HS-5 (cell line): ENCODE measurements around the gene CYTH1.
"Not testable (repeated sequence)": the region's sequence is repeated elsewhere in the genome, so short reads cannot be mapped to it uniquely, and the experiment has no call there.

Experiments used
- DNase-seq: peaks from one replicate; pipeline ENCODE4 v3.0.0-alpha.2; 2012; ENCODE audit warnings: low read depth

CYTH1 gene

GRCh38 chr17:78787444-78787843 is 5.4 kb upstream of the CYTH1 start:
- DNase-seq: no peak

DNA sequence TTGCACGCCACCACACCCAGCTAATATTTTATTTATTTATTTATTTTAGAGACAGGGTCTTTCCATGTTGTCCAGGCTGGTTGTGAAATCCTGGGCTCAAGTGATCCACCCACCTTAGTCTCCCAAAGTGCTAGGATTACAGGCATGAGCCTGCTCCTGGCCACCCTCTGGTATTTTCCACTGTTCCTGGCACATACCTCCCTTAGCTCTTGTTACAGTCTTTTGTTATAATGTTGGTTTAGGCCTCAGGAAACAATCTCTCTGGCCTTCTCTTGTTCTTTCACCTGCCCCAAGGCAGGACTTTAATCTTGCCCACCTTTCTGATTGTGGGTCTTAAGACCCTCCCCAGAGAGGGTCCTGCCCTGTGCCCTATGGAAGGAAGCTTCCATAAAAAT is 3.6 kb upstream of the CYTH1 start:
- DNase-seq: no peak

DNA sequence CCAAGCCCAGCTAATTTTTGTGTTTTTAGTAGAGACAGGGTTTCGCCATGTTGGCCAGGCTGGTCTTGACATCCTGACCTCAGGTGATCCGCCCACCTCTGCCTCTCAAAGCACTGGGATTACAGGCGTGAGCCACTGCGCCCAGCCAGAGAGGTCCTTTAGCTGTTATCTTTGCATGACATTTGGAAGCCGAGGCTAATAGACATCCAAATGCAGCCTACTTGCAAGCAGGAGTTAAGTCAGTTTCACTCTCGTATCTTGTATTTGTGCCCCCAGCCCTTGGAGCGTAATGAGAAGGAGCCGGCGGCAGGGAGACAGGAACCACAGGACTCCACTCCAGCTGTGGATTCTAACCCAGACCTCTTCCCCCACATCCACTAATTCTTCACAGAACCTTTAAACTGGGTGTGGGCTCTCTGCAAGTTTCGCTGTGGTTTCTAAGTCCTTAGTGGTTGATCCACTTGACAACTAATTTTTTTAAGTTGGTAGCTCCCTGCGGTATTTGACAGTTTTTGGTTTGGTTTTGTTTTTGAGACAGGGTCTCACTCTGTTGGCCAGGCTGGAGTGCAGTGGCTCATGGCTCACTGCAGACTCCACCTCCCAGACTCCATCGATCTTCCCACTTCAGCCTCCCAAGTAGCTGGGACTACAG is 3.1 kb upstream of the CYTH1 start:
- DNase-seq: no peak

GRCh38 chr17:78784352-78784751 is 2.3 kb upstream of the CYTH1 start:
- no peak for DNase-seq

DNA sequence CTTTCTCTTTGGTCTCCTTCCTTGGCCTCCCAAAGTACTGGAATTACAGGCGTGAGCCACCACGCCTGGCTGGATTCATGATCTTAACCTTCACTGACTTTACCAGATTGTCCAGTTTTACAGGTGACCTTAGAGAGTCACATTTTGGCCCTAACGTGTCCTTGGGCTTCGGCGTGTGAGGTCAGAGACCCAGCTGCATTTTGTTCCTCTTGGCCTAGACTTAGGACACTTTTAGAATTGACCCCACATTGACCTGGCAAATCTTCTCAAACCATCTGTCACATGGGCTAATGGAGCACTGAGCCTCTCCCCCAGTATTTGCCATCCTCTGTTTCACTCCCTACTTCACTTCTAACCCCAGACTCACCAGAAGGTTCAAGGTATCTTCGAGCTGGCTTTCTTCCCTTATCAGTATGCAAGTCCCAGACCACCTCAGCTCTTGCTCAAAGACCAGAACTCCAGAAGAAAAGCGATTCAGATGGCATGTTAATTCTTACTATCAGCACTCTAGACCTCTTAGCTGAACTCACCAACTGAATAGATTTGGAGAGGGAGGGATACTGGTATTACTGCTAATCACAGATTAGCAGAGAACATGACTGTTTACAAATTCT is 1.7 kb upstream of the CYTH1 start:
- DNase-seq: no peak

- DNase-seq: no peak
Observed at GRCh38 chr17:78781104-78781892, 775 bp downstream of the CYTH1 start.

DNA sequence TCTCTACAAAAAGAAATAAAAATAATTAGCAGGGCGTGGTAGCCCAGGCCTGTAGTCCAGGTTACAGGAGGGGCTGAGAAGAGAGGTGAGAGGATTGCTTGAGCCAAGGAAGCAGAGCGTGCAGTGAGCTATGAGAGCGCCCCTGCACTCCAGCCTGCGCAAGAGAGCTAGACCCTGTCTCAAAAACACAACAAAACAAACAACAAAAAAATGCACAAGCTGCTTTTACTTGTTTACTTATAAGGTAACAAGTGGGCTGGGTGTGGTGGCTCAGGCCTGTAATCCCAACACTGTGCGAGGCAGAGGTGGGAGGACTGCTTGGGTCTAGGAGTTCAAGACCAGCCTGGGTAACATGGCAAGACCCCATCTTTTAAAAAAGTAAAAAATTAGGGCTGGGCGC is 1.7 kb downstream of the CYTH1 start:
- DNase-seq: no peak

GRCh38 chr17:78779850-78780249 is 2.2 kb downstream of the CYTH1 start:
- DNase-seq: no peak

GRCh38 chr17:78779286-78779651 is 2.8 kb downstream of the CYTH1 start:
- not testable (repeated sequence) for DNase-seq

DNA sequence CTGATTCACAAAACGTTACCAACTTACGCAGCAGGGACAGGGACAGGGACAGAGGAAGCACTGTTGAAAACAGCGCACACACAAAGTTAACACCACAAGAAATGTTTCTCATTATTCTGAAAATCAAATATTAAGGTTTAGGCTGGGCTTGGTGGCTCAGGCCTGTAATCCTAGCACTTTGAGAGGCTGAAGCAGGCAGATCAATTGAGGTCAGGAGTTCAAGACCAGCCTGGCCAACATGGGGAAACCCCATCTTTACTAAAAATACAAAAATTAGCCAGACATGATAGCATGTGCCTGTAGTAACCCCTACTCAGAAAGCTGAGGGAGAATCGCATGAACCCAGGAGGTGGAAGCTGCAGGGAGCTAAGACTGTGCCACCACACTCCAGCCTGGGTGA is 4.2 kb downstream of the CYTH1 start:
- DNase-seq: no peak

- DNase-seq: no peak
Observed at GRCh38 chr17:78774956-78775571, 7.0 kb downstream of the CYTH1 start.

DNA sequence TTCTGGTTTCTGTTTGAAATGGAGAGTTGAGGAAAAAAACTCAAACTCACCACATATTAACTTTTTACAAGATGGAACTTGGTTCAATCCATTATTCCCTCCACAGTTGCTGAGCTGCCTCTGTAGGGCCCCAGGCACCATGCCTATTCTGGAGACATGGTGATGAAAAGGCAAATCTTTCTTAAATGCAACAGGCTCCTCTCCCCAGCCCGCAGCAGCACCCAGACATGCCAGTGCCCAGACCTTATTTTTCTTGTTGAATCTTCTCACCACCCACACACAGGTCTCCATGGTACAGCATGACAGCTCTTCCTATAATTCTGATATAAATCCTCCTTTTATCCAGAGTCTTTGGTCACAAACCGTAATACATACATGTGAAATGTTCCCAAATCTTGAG is 7.6 kb downstream of the CYTH1 start:
- no peak for DNase-seq

DNA sequence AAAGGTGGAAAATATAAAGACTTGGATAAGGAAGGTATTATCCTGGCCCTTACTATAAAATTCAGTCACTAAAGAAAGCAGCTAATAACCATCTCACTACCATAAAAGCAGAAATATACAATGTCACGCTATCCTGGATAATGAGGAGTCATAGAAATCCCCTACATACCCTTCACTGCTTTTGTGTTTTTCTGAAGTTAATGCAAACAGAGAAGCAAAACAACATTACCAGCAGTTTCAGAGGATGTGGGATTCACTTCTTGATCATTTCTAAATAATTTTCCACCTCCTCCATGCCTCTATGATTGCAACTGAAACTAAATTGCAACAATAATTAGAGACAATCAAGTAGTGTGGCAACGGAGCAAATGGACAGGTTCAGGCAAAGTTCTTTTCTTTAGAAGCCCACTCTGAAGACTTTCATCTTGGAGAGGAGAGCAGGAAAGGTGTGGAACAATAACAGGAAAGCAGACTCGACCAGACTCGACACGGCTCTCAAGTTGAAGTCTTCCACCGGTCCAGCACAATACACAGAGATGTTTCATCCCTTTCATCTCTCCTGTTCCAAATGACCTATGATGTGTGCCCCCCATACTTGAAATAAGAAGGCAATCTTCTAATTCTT is 10.2 kb downstream of the CYTH1 start:
- no peak for DNase-seq

DNA sequence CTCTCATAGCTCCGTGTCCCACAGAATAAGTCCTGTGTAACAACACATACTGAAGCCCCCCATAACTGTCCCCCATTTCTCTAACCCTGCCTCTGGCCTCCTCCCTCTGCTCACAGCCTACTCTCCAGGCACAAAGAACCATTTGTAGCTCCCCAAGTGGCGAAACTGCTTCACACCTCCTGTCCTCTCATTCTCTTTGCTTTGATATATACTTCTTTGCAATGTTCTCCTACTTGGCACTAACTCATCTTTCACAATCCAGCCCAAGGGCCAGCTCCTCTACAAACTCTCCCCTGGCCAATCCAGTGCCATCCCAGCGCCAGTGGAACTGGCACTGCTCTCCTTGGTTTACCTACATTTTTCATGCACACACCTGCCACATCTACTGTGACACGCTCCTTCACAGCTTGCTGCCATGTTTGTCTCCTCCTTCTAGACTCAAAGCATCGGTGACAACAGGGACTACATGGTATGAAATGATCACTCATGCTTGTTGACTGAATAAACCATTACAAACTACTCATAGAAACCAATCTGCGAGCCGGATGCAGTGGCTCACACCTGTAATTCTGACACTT is 12.8 kb downstream of the CYTH1 start:
- no peak for DNase-seq

GRCh38 chr17:78767806-78768205 is 14.3 kb downstream of the CYTH1 start:
- DNase-seq: no peak

GRCh38 chr17:78766743-78767294 is 15.3 kb downstream of the CYTH1 start:
- no peak for DNase-seq

GRCh38 chr17:78766225-78766624 is 15.8 kb downstream of the CYTH1 start:
- DNase-seq: no peak

- DNase-seq: no peak
Observed at GRCh38 chr17:78765821-78766220, 16.3 kb downstream of the CYTH1 start.

GRCh38 chr17:78764871-78765270 is 17.2 kb downstream of the CYTH1 start:
- DNase-seq: no peak

DNA sequence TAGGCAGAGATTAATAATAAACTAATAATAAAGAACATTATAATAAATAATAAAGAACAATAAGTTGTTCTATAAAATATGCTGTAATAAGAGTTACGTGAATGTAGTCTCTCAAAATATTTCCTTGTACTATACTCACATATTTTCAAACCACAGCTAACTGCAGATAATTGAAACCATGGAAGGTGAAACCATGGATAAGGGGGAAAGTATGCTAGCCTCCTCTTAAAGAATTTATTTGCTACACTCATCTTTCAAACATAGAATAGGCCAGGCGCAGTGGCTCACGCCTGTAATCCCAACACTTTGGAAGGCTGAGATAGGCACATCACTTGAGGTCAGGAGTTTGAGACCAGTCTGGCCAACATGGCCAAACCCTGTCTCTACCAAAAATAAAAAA is 18.5 kb downstream of the CYTH1 start:
- no peak for DNase-seq

GRCh38 chr17:78761789-78762406 is 20.2 kb downstream of the CYTH1 start:
- DNase-seq: no peak
